ENCODE data around the gene TMEM53. TPM values are rescaled to one million over a fixed set of nuclear protein-coding genes. Genes with fewer than 3 reads are reported as not detected.
"Not testable (repeated sequence)": the region's sequence is repeated elsewhere in the genome, so short reads cannot be mapped to it uniquely, and the experiment has no call there.

Gene TMEM53
- total RNA-seq, 2 experiments from 2014 or later = 2.5 to 2.6 TPM

GRCh38 chr1:44707112-44707881 lies 33.0 kb upstream of the TMEM53 start:
- H3K4me3 Mint-ChIP-seq = no peak overlapping the region
- no peak for DNase-seq
- no peaks in the 10 kb centered on the region for H3K9me3 Mint-ChIP-seq
- no peaks in the 10 kb centered on the region for H3K36me3 Mint-ChIP-seq
- H3K4me1 Mint-ChIP-seq = peaks cover 6% of the 10 kb centered on the region
- H3K27ac Mint-ChIP-seq = no peak overlapping the region
- no peaks in the 10 kb centered on the region for H3K27me3 Mint-ChIP-seq

- DNase-seq = no peak
- no peaks in the 10 kb centered on the region for H3K9me3 Mint-ChIP-seq
- H3K36me3 Mint-ChIP-seq = no peaks in the 10 kb centered on the region
- no peak overlapping the region for H3K27ac Mint-ChIP-seq
- no peaks in the 10 kb centered on the region for H3K27me3 Mint-ChIP-seq
- H3K4me3 Mint-ChIP-seq = no peak overlapping the region
- H3K4me1 Mint-ChIP-seq = peaks cover 6% of the 10 kb centered on the region
Measured at GRCh38 chr1:44705938-44706337, 31.7 kb upstream of the TMEM53 start.

- H3K4me3 Mint-ChIP-seq = no peak overlapping the region
- no peaks in the 10 kb centered on the region for H3K36me3 Mint-ChIP-seq
- H3K4me1 Mint-ChIP-seq = peaks cover 6% of the 10 kb centered on the region
- H3K9me3 Mint-ChIP-seq = no peaks in the 10 kb centered on the region
- no peaks in the 10 kb centered on the region for H3K27me3 Mint-ChIP-seq
- no peak for DNase-seq
- H3K27ac Mint-ChIP-seq = no peak overlapping the region
Measured at GRCh38 chr1:44705470-44705869, 31.2 kb upstream of the TMEM53 start.

- no peak overlapping the region for H3K4me3 Mint-ChIP-seq
- no peaks in the 10 kb centered on the region for H3K9me3 Mint-ChIP-seq
- no peaks in the 10 kb centered on the region for H3K27me3 Mint-ChIP-seq
- peaks cover 2% of the 10 kb centered on the region for H3K36me3 Mint-ChIP-seq
- H3K4me1 Mint-ChIP-seq = peaks cover 15% of the 10 kb centered on the region
- H3K27ac Mint-ChIP-seq = no peak overlapping the region
- DNase-seq = no peak
Measured at GRCh38 chr1:44701141-44701573, 26.9 kb upstream of the TMEM53 start.

GRCh38 chr1:44700573-44700972 lies 26.3 kb upstream of the TMEM53 start:
- Mint-ChIP-seq H3K4me1 (peaks cover 17% of the 10 kb centered on the region), H3K27ac (no peak overlapping the region), H3K9me3 (no peaks in the 10 kb centered on the region), H3K27me3 (no peaks in the 10 kb centered on the region), H3K36me3 (peaks cover 2% of the 10 kb centered on the region), H3K4me3 (no peak overlapping the region)
- no peak for DNase-seq

- not testable (repeated sequence) for H3K27me3 Mint-ChIP-seq, DNase-seq, H3K36me3 Mint-ChIP-seq, H3K27ac Mint-ChIP-seq, H3K4me3 Mint-ChIP-seq, H3K9me3 Mint-ChIP-seq
- H3K4me1 Mint-ChIP-seq = peaks cover 20% of the 10 kb centered on the region
Measured at GRCh38 chr1:44699375-44699774, 25.1 kb upstream of the TMEM53 start.

- Mint-ChIP-seq H3K36me3 (peaks cover 2% of the 10 kb centered on the region), H3K4me3 (no peak overlapping the region), H3K4me1 (peaks cover 27% of the 10 kb centered on the region), H3K27ac (no peak overlapping the region), H3K27me3 (no peaks in the 10 kb centered on the region), H3K9me3 (no peaks in the 10 kb centered on the region)
- no peak for DNase-seq
Measured at GRCh38 chr1:44698138-44698537, 23.9 kb upstream of the TMEM53 start.

GRCh38 chr1:44696789-44697345 lies 22.6 kb upstream of the TMEM53 start:
- H3K4me3 Mint-ChIP-seq = no peak overlapping the region
- no peaks in the 10 kb centered on the region for H3K9me3 Mint-ChIP-seq
- peaks cover 30% of the 10 kb centered on the region for H3K4me1 Mint-ChIP-seq
- peak; percentile 38 for DNase-seq
- H3K27me3 Mint-ChIP-seq = no peaks in the 10 kb centered on the region
- H3K27ac Mint-ChIP-seq = peak overlapping the region; percentile 81
- H3K36me3 Mint-ChIP-seq = peaks cover 2% of the 10 kb centered on the region

- no peaks in the 10 kb centered on the region for H3K9me3 Mint-ChIP-seq
- H3K27me3 Mint-ChIP-seq = no peaks in the 10 kb centered on the region
- peaks cover 30% of the 10 kb centered on the region for H3K4me1 Mint-ChIP-seq
- H3K27ac Mint-ChIP-seq = peak overlapping the region; percentile 81
- H3K36me3 Mint-ChIP-seq = peaks cover 2% of the 10 kb centered on the region
- no peak for DNase-seq
- no peak overlapping the region for H3K4me3 Mint-ChIP-seq
Measured at GRCh38 chr1:44696101-44696500, 21.8 kb upstream of the TMEM53 start.

- no peak for DNase-seq
- H3K9me3 Mint-ChIP-seq = no peaks in the 10 kb centered on the region
- peaks cover 2% of the 10 kb centered on the region for H3K36me3 Mint-ChIP-seq
- H3K27me3 Mint-ChIP-seq = no peaks in the 10 kb centered on the region
- H3K27ac Mint-ChIP-seq = no peak overlapping the region
- H3K4me3 Mint-ChIP-seq = no peak overlapping the region
- peaks cover 30% of the 10 kb centered on the region for H3K4me1 Mint-ChIP-seq
Measured at GRCh38 chr1:44695671-44696070, 21.4 kb upstream of the TMEM53 start.

- peaks cover 30% of the 10 kb centered on the region for H3K4me1 Mint-ChIP-seq
- DNase-seq = no peak
- no peaks in the 10 kb centered on the region for H3K27me3 Mint-ChIP-seq
- no peak overlapping the region for H3K27ac Mint-ChIP-seq
- no peak overlapping the region for H3K4me3 Mint-ChIP-seq
- H3K9me3 Mint-ChIP-seq = no peaks in the 10 kb centered on the region
- peaks cover 2% of the 10 kb centered on the region for H3K36me3 Mint-ChIP-seq
Measured at GRCh38 chr1:44694863-44695478, 20.7 kb upstream of the TMEM53 start.

GRCh38 chr1:44693900-44694299 lies 19.6 kb upstream of the TMEM53 start:
- H3K4me3 Mint-ChIP-seq = no peak overlapping the region
- peaks cover 2% of the 10 kb centered on the region for H3K36me3 Mint-ChIP-seq
- H3K27ac Mint-ChIP-seq = peak overlapping the region; percentile 16
- peaks cover 30% of the 10 kb centered on the region for H3K4me1 Mint-ChIP-seq
- no peak for DNase-seq
- H3K9me3 Mint-ChIP-seq = no peaks in the 10 kb centered on the region
- H3K27me3 Mint-ChIP-seq = no peaks in the 10 kb centered on the region

- peaks cover 30% of the 10 kb centered on the region for H3K4me1 Mint-ChIP-seq
- H3K27ac Mint-ChIP-seq = peak overlapping the region; percentile 7
- DNase-seq = peak; percentile 28
- no peaks in the 10 kb centered on the region for H3K9me3 Mint-ChIP-seq
- peaks cover 2% of the 10 kb centered on the region for H3K36me3 Mint-ChIP-seq
- H3K27me3 Mint-ChIP-seq = no peaks in the 10 kb centered on the region
- no peak overlapping the region for H3K4me3 Mint-ChIP-seq
Measured at GRCh38 chr1:44693159-44693558, 18.9 kb upstream of the TMEM53 start.

- Mint-ChIP-seq H3K4me1 (peaks cover 10% of the 10 kb centered on the region), H3K9me3 (no peaks in the 10 kb centered on the region), H3K27ac (no peak overlapping the region), H3K27me3 (no peaks in the 10 kb centered on the region), H3K36me3 (no peaks in the 10 kb centered on the region), H3K4me3 (no peak overlapping the region)
- DNase-seq = no peak
Measured at GRCh38 chr1:44689447-44689765, 15.1 kb upstream of the TMEM53 start.

GRCh38 chr1:44688760-44689446 lies 14.6 kb upstream of the TMEM53 start:
- H3K4me1 Mint-ChIP-seq = peaks cover 10% of the 10 kb centered on the region
- H3K27ac Mint-ChIP-seq = no peak overlapping the region
- H3K4me3 Mint-ChIP-seq = no peak overlapping the region
- DNase-seq = no peak
- no peaks in the 10 kb centered on the region for H3K9me3 Mint-ChIP-seq
- H3K27me3 Mint-ChIP-seq = no peaks in the 10 kb centered on the region
- H3K36me3 Mint-ChIP-seq = no peaks in the 10 kb centered on the region

Data from activated naive CD8-positive, alpha-beta T cell treated with anti-CD3 and anti-CD28 coated beads for 36 hours (primary cell).